DMS114 treated with DMSO at 0.1 percent for 48 hours (cell line): ENCODE results near the gene E2F4.

Experiments used
- DNase-seq: peaks from one replicate; lab custom pipeline; 2025; ENCODE audit not compliant: unreplicated experiment; lab: John Stamatoyannopoulos, UW

Gene E2F4

GRCh38 chr16:67173808-67174705 lies 17.9 kb upstream of the E2F4 start:
- DNase-seq = peak; percentile 73

GRCh38 chr16:67174706-67175231 lies 17.2 kb upstream of the E2F4 start:
- DNase-seq = no peak

GRCh38 chr16:67176662-67177061 lies 15.3 kb upstream of the E2F4 start:
- DNase-seq = no peak

GRCh38 chr16:67177743-67178699 lies 13.9 kb upstream of the E2F4 start:
- DNase-seq = no peak

GRCh38 chr16:67179421-67180080 lies 12.4 kb upstream of the E2F4 start:
- peak; percentile 45 for DNase-seq

GRCh38 chr16:67180166-67180565 lies 11.8 kb upstream of the E2F4 start:
- DNase-seq = no peak

- DNase-seq = no peak
Observed at GRCh38 chr16:67181346-67181745, 10.6 kb upstream of the E2F4 start.

- DNase-seq = no peak
Observed at GRCh38 chr16:67182288-67182687, 9.7 kb upstream of the E2F4 start.

GRCh38 chr16:67183284-67183626 lies 8.7 kb upstream of the E2F4 start:
- DNase-seq = no peak

GRCh38 chr16:67183627-67184452 lies 8.1 kb upstream of the E2F4 start, which contains the start of gene MATCAP1:
MATCAP1 (minus strand) TSS chr16:67183963; CDS start chr16:67180610, 3,353 bp downstream.
- DNase-seq = peak; percentile 99

- DNase-seq = no peak
Observed at GRCh38 chr16:67184453-67184994, 7.4 kb upstream of the E2F4 start.

GRCh38 chr16:67184995-67185650 lies 6.8 kb upstream of the E2F4 start:
- DNase-seq = peak; percentile 71

GRCh38 chr16:67185651-67186134 lies 6.3 kb upstream of the E2F4 start:
- DNase-seq = no peak

- DNase-seq = no peak
Observed at GRCh38 chr16:67186550-67186950, 5.4 kb upstream of the E2F4 start.

- no peak for DNase-seq
Observed at GRCh38 chr16:67187175-67187890, 4.6 kb upstream of the E2F4 start.

- no peak for DNase-seq
Observed at GRCh38 chr16:67188323-67188722, 3.6 kb upstream of the E2F4 start.

GRCh38 chr16:67188798-67189197 lies 3.2 kb upstream of the E2F4 start:
- no peak for DNase-seq

- DNase-seq = no peak
Observed at GRCh38 chr16:67190041-67190440, 1.9 kb upstream of the E2F4 start, which contains the start of gene EXOC3L1. EXOC3L1 (minus strand) TSS chr16:67190136; CDS start chr16:67189676, 460 bp downstream.
